MCF 10A (cell line): ENCODE results near the gene NECAB2. TPM values are rescaled to one million over a fixed set of nuclear protein-coding genes. Genes with fewer than 3 reads are reported as not detected.

Experiments
- BruUV-seq: library from RNA; stranded (reverse); fragments of 400-500 nt; replicated peaks from 2 replicates; lab custom pipeline; 2021; lab: Mats Ljungman, UMichigan
- CTCF ChIA-PET: fragments of 300-600 bp; sonication (Branson Sonifier 250); formaldehyde crosslinking; extraction: SDS; loops from one replicate; lab custom pipeline; 2021; ENCODE audit warnings: antibody characterized with exemption, inconsistent platforms; lab: Yijun Ruan, JAX
- POLR2A ChIA-PET: fragments of 300-600, 350-650 bp; sonication (Branson Sonifier 250); formaldehyde crosslinking; extraction: SDS; loops from one replicate; lab custom pipeline; 2020; ENCODE audit warnings: antibody characterized with exemption, inconsistent platforms; lab: Yijun Ruan, JAX
- DNase-seq: peaks from one replicate; pipeline ENCODE4 v3.0.0-alpha.2; 2018; ENCODE audit not compliant: unreplicated experiment
- H3K27ac Mint-ChIP-seq: one replicate; pipeline ENCODE4 v1.8.0; 2022; ENCODE audit warnings: mild to moderate bottlenecking, low read depth, mixed read lengths; ENCODE audit not compliant: unreplicated experiment
- H3K27me3 Mint-ChIP-seq: one replicate; pipeline ENCODE4 v1.8.0; 2022; ENCODE audit warnings: mixed read lengths; ENCODE audit not compliant: insufficient read depth, unreplicated experiment
- H3K36me3 Mint-ChIP-seq: one replicate; pipeline ENCODE4 v1.8.0; 2022; ENCODE audit warnings: mild to moderate bottlenecking, moderate library complexity, mixed read lengths; ENCODE audit not compliant: insufficient read depth, unreplicated experiment
- H3K4me1 Mint-ChIP-seq: one replicate; pipeline ENCODE4 v1.8.0; 2022; ENCODE audit warnings: mixed read lengths; ENCODE audit not compliant: insufficient read depth, unreplicated experiment
- H3K4me3 Mint-ChIP-seq: one replicate; pipeline ENCODE4 v1.8.0; 2022; ENCODE audit warnings: mild to moderate bottlenecking, moderate library complexity, mixed read lengths; ENCODE audit not compliant: unreplicated experiment
- H3K9me3 Mint-ChIP-seq: one replicate; pipeline ENCODE4 v1.8.0; 2022; ENCODE audit warnings: mixed read lengths; ENCODE audit not compliant: unreplicated experiment
- CTCF ChIP-seq: fragments of 200-600 bp; IDR thresholded peaks from one replicate; pipeline ENCODE4 v1.8.0; 2022; ENCODE audit warnings: antibody characterized with exemption, mild to moderate bottlenecking; ENCODE audit not compliant: unreplicated experiment
- intact Hi-C: fragments of 100-400 bp; cut with micrococcal nuclease; formaldehyde crosslinking; loops from 2 replicates; pipeline ENCODE4 v1.14.1; 2022
- total RNA-seq: library from RNA; stranded (reverse); gene quantifications from 2 replicates; pipeline ENCODE4 v1.2.3, GENCODE V29; 2022

Gene NECAB2
- total RNA-seq, 1 experiment from 2014 or later: 2.3 TPM

DNA sequence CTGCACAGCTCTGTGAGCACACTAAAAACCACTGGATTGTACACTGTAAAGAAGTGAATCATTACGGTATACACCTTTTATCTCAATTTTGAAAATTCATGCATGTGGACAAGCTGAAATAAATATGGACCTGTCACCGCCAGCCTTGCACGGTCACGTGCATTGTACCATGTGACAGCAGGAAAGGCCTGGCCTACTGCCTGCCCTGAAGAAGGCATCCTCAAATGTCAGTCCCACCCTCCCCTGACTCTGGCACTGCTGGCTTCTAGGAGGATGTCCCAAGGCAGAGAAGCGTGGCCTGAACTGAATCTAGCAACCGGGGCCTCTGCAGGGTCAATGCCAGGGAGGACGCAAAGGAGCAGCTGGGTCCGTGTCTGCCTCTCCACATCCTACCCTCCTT lies 39.9 kb downstream of the NECAB2 start:
- BruUV-seq: no TSS peak
- ChIA-PET CTCF (interaction anchor here (0.6 to 1.6 kb wide), 2 partner anchors 36 to 52 kb away, joined by 3 to 5 read pairs; no protein-coding TSS in a partner anchor), POLR2A (interaction anchor here (1.0 kb wide), 1 partner anchor 14 kb away, joined by 3 read pairs; no protein-coding TSS in a partner anchor)
- Mint-ChIP-seq H3K36me3 (peaks cover 6% of the 10 kb centered on the region), H3K27me3 (peaks cover 18% of the 10 kb centered on the region), H3K9me3 (no peaks in the 10 kb centered on the region), H3K27ac (no peak overlapping the region), H3K4me1 (no peaks in the 10 kb centered on the region), H3K4me3 (no peak overlapping the region)
- TF ChIP-seq CTCF: no peak
- intact Hi-C loops: no loop called here
- no peak for DNase-seq

GRCh38 chr16:84009282-84009681 lies 41.2 kb downstream of the NECAB2 start:
- no peaks in the 10 kb centered on the region for H3K4me1 Mint-ChIP-seq
- intact Hi-C loops: no loop called here
- ChIA-PET POLR2A (no interaction called here), CTCF (interaction anchor here (0.8 to 1.6 kb wide), 2 partner anchors 8 to 53 kb away, joined by 5 read pairs; no protein-coding TSS in a partner anchor)
- H3K27ac Mint-ChIP-seq: no peak overlapping the region
- H3K27me3 Mint-ChIP-seq: peaks cover 18% of the 10 kb centered on the region
- no peak overlapping the region for H3K4me3 Mint-ChIP-seq
- peaks cover 11% of the 10 kb centered on the region for H3K36me3 Mint-ChIP-seq
- BruUV-seq: no TSS peak
- no peaks in the 10 kb centered on the region for H3K9me3 Mint-ChIP-seq
- DNase-seq: no peak
- TF ChIP-seq CTCF: no peak

DNA sequence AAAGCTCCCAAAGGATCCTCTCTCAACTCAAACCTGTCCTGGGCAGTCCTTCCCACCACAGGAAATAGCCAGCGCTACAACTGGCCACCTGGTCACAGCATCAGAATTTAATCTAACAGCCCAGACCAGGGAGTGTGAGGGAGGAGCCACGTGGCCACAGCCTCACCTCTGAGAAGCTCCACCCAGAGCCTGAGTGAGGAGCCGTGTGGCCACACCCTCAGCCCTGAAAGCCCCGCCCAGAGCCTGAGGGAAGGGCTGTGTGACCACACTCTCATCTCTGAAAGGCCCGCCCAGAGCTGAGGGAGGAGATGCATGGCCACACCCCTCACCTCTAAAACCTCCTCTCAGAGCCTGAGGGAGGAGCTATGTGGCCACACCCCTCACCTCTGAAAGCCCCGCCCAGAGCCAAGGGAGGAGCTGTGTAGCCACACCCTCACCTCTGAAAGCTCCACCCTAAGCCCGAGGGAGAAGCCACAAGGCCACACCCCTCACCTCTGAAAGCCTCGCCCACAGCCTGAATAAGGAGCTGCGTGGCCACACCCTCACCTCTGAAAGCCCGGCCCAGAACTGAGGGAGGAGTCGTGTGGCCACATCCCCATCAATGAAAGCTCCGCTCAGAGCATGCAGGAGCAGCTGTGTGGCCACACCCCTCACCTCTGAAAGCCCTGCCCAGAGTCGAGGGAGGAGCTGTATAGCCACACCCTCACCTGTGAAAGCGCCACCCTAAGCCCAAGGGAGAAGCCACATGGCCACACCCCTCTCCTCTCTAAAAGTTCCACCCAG lies 45.9 kb downstream of the NECAB2 start:
- Mint-ChIP-seq H3K9me3 (no peaks in the 10 kb centered on the region), H3K4me3 (no peak overlapping the region), H3K36me3 (peaks cover 11% of the 10 kb centered on the region), H3K27ac (peak overlapping the region; percentile 63), H3K4me1 (peaks cover 5% of the 10 kb centered on the region), H3K27me3 (no peaks in the 10 kb centered on the region)
- intact Hi-C loops: no loop called here
- POLR2A ChIA-PET: interaction anchor here (0.6 to 1.8 kb wide), 4 partner anchors 21 to 775 kb away, joined by 3 to 18 read pairs (median 4); no protein-coding TSS in a partner anchor
- BruUV-seq: no TSS peak
- no peak for TF ChIP-seq CTCF
- CTCF ChIA-PET: interaction anchor here (0.6 to 3.6 kb wide), 8 partner anchors 19 to 998 kb away, joined by 3 to 15 read pairs (median 4); partner anchors contain the start of gene OSGIN1
- DNase-seq: peak; percentile 98

- ChIA-PET CTCF (interaction anchor here (0.6 to 3.6 kb wide), 8 partner anchors 20 to 999 kb away, joined by 3 to 15 read pairs (median 4); partner anchors contain the start of gene OSGIN1), POLR2A (interaction anchor here (0.6 to 1.8 kb wide), 4 partner anchors 22 to 774 kb away, joined by 3 to 18 read pairs (median 4); no protein-coding TSS in a partner anchor)
- intact Hi-C loops: no loop called here
- peaks cover 5% of the 10 kb centered on the region for H3K4me1 Mint-ChIP-seq
- no peaks in the 10 kb centered on the region for H3K27me3 Mint-ChIP-seq
- TF ChIP-seq CTCF: no peak
- BruUV-seq: no TSS peak
- no peak overlapping the region for H3K4me3 Mint-ChIP-seq
- H3K36me3 Mint-ChIP-seq: peaks cover 11% of the 10 kb centered on the region
- no peak overlapping the region for H3K27ac Mint-ChIP-seq
- peak; percentile 3 for DNase-seq
- H3K9me3 Mint-ChIP-seq: no peaks in the 10 kb centered on the region
Measured at GRCh38 chr16:84014570-84015327, 46.7 kb downstream of the NECAB2 start.
